Measurements from ENCODE around the gene NEK11. TPM values are rescaled to one million over a fixed set of nuclear protein-coding genes. Genes with fewer than 3 reads are reported as not detected.

Gene NEK11
- polyA plus RNA-seq, 1 donor (not counting 4 experiments of a cell fraction or from before 2014, with no cell fraction given), result 9.4 TPM

GRCh38 chr3:131353016-131353877 lies 326.6 kb downstream of the NEK11 start:
- H3K4me3 ChIP-seq (ENCODE audit: control insufficient read depth in 2 of 3, extremely low read depth in 1 of 3, insufficient read depth in 2 of 3, low read depth in 1 of 3, low read length in 3 of 3), result no peak overlapping the region
- H3K27me3 ChIP-seq (ENCODE audit: control insufficient read depth, extremely low read depth, insufficient read depth, low read length), result no peaks in the 10 kb centered on the region
- DNase-seq (ENCODE audit: low read depth, low spot score) (no peak), FAIRE-seq (no peak)
- H4K20me1 ChIP-seq (ENCODE audit: control insufficient read depth, extremely low read depth, insufficient read depth, low read length), result no peaks in the 10 kb centered on the region
- no peak overlapping the region for H2AFZ ChIP-seq (ENCODE audit: control insufficient read depth, low read length)
- no peak overlapping the region for H3K27ac ChIP-seq (ENCODE audit: control insufficient read depth, insufficient read depth, low read length)
- no peak for TF ChIP-seq EZH2 (IDR thresholded peaks at IDR 0.05; ENCODE audit: low read length)
- TF ChIP-seq, protein P1, sequence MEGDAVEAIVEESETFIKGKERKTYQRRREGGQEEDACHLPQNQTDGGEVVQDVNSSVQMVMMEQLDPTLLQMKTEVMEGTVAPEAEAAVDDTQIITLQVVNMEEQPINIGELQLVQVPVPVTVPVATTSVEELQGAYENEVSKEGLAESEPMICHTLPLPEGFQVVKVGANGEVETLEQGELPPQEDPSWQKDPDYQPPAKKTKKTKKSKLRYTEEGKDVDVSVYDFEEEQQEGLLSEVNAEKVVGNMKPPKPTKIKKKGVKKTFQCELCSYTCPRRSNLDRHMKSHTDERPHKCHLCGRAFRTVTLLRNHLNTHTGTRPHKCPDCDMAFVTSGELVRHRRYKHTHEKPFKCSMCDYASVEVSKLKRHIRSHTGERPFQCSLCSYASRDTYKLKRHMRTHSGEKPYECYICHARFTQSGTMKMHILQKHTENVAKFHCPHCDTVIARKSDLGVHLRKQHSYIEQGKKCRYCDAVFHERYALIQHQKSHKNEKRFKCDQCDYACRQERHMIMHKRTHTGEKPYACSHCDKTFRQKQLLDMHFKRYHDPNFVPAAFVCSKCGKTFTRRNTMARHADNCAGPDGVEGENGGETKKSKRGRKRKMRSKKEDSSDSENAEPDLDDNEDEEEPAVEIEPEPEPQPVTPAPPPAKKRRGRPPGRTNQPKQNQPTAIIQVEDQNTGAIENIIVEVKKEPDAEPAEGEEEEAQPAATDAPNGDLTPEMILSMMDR (optimal IDR thresholded peaks at IDR 0.05 in 1 of 3, IDR thresholded peaks at IDR 0.05 in 1 of 3, conservative IDR thresholded peaks at IDR 0.05 in 1 of 3; ENCODE audit: extremely low read depth in 1 of 3, insufficient read depth in 2 of 3, low read length in 3 of 3), result no peak
- H3K9me3 ChIP-seq (ENCODE audit: control insufficient read depth, low read depth, low read length), result no peaks in the 10 kb centered on the region
- H3K9ac ChIP-seq (ENCODE audit: control insufficient read depth, extremely low read depth, insufficient read depth, low read length), result no peak overlapping the region
- H3K36me3 ChIP-seq (ENCODE audit: control insufficient read depth in 2 of 2, extremely low read depth in 1 of 2, insufficient read depth in 2 of 2, low read length in 2 of 2), result no peaks in the 10 kb centered on the region
- no peaks in the 10 kb centered on the region for H3K9me1 ChIP-seq (ENCODE audit: control insufficient read depth, extremely low read depth, insufficient read depth, low read length)
- no peak overlapping the region for H3K4me2 ChIP-seq (ENCODE audit: control insufficient read depth, extremely low read depth, insufficient read depth, low read depth, low read length)
- H3K79me2 ChIP-seq (ENCODE audit: control insufficient read depth, insufficient read depth, low read length), result no peaks in the 10 kb centered on the region
- peaks cover 22% of the 10 kb centered on the region for H3K4me1 ChIP-seq (ENCODE audit: control insufficient read depth, extremely low read depth, insufficient read depth, low read length)
- dilution Hi-C loops (cut with MboI; ENCODE audit: extremely low pct_ligation_motif_present, low sequenced_read_pairs), result no loop called here

- Histone ChIP-seq H3K9me1 (ENCODE audit: control insufficient read depth, extremely low read depth, insufficient read depth, low read length) (no peaks in the 10 kb centered on the region), H3K27ac (ENCODE audit: control insufficient read depth, insufficient read depth, low read length) (no peak overlapping the region)
- dilution Hi-C loops (cut with MboI; ENCODE audit: extremely low pct_ligation_motif_present, low sequenced_read_pairs), result no loop called here
These were observed 327.3 kb downstream of the NEK11 start for GRCh38 chr3:131353986-131354385.

More at GRCh38 chr3:131353986-131354385, 327.3 kb downstream of the NEK11 start:
- H3K9ac ChIP-seq (ENCODE audit: control insufficient read depth, extremely low read depth, insufficient read depth, low read length), result no peak overlapping the region
- no peak for FAIRE-seq
- no peak overlapping the region for H2AFZ ChIP-seq (ENCODE audit: control insufficient read depth, low read length)
- TF ChIP-seq, protein P1 (optimal IDR thresholded peaks at IDR 0.05 in 1 of 3, IDR thresholded peaks at IDR 0.05 in 1 of 3, conservative IDR thresholded peaks at IDR 0.05 in 1 of 3; ENCODE audit: extremely low read depth in 1 of 3, insufficient read depth in 2 of 3, low read length in 3 of 3), result no peak
- TF ChIP-seq EZH2 (IDR thresholded peaks at IDR 0.05; ENCODE audit: low read length), result no peak
- H3K9me3 ChIP-seq (ENCODE audit: control insufficient read depth, low read depth, low read length), result no peaks in the 10 kb centered on the region
- H3K27me3 ChIP-seq (ENCODE audit: control insufficient read depth, extremely low read depth, insufficient read depth, low read length), result no peaks in the 10 kb centered on the region
- no peak overlapping the region for H3K4me3 ChIP-seq (ENCODE audit: control insufficient read depth in 2 of 3, extremely low read depth in 1 of 3, insufficient read depth in 2 of 3, low read depth in 1 of 3, low read length in 3 of 3)
- no peaks in the 10 kb centered on the region for H4K20me1 ChIP-seq (ENCODE audit: control insufficient read depth, extremely low read depth, insufficient read depth, low read length)
- H3K36me3 ChIP-seq (ENCODE audit: control insufficient read depth in 2 of 2, extremely low read depth in 1 of 2, insufficient read depth in 2 of 2, low read length in 2 of 2), result no peaks in the 10 kb centered on the region
- no peak for DNase-seq (ENCODE audit: low read depth, low spot score)
- no peak overlapping the region for H3K4me2 ChIP-seq (ENCODE audit: control insufficient read depth, extremely low read depth, insufficient read depth, low read depth, low read length)
- H3K79me2 ChIP-seq (ENCODE audit: control insufficient read depth, insufficient read depth, low read length), result no peaks in the 10 kb centered on the region
- H3K4me1 ChIP-seq (ENCODE audit: control insufficient read depth, extremely low read depth, insufficient read depth, low read length), result peaks cover 22% of the 10 kb centered on the region

All from keratinocyte (primary cell).